ENCODE results near the gene WWC1. TPM values are rescaled to one million over a fixed set of nuclear protein-coding genes. Genes with fewer than 3 reads are reported as not detected.

Gene WWC1
- total and polyA plus RNA-seq, 10 of the 15 experiments (the other 5 are each of a cell fraction or from before 2014, with no cell fraction given): 0.50 to 7.8 (median 2.5) TPM

DNA sequence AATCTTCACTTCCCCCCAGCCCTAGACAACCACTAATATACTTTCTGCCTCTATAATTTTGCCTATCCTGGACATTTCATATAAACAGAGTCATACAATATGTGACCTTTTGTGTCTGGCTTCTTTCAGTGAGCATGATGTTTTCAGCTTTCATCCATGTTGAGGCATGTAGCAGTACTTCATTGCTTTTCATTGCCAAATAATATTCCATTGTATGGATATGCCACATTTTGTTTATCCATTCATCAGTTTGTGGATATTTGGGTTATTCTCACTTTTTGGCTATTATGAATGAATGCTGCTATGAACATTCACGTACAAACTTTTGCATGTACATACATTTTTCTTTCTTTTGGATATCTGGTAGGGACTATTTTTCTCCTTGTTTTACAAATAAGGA lies 49.0 kb downstream of the WWC1 start:
- Histone ChIP-seq H4K20me1 (ENCODE audit: control insufficient read depth, insufficient read depth) (no peaks in the 10 kb centered on the region), H3K4me2 (ENCODE audit: control insufficient read depth, insufficient read depth) (no peak overlapping the region), H3K4me1 (ENCODE audit: control insufficient read depth, insufficient read depth, low read length) (no peaks in the 10 kb centered on the region), H3K27me3 (replicated peaks in 1 of 2; ENCODE audit: control insufficient read depth in 2 of 2, insufficient read depth in 2 of 2, low read length in 1 of 2) (no peaks in the 10 kb centered on the region), H2AFZ (ENCODE audit: control insufficient read depth, low read depth, low read length) (no peak overlapping the region), H3K9me3 (replicated peaks; ENCODE audit: control insufficient read depth, insufficient read depth, low read length) (no peaks in the 10 kb centered on the region), H3K36me3 (ENCODE audit: control insufficient read depth in 2 of 2, insufficient read depth in 2 of 2, low read length in 1 of 2) (no peaks in the 10 kb centered on the region), H3K79me2 (ENCODE audit: control insufficient read depth, insufficient read depth, low read length) (no peaks in the 10 kb centered on the region), H3K4me3 (no peak overlapping the region), H3K9ac (ENCODE audit: control insufficient read depth, insufficient read depth, low read length) (no peak overlapping the region), H3K27ac (ENCODE audit: control insufficient read depth, insufficient read depth) (no peak overlapping the region)
- RAD21 ChIA-PET (ENCODE audit: unreplicated experiment): no interaction called here
- FAIRE-seq (no peak), ATAC-seq (no peak), DNase-seq (ENCODE audit: low read depth, low spot score) (no peak)
- 93% methylated on average over 1 of the region's 1 CpG for WGBS (ENCODE audit: insufficient coverage, insufficient replicate concordance, low lambda C conversion rate, missing lambda C conversion rate)
- POLR2A ChIA-PET: no interaction called here
- SMC1A ChIA-PET (ENCODE audit: uncharacterized antibody, unreplicated experiment): no interaction called here
- CTCF ChIA-PET: no interaction called here
- intact Hi-C loops (cut with micrococcal nuclease; ENCODE audit: unreplicated experiment) (no loop called here), in situ Hi-C loops (cut with MboI) (no loop called here)
- BruUV-seq (replicated peaks): no TSS peak
- TF ChIP-seq EP300 (IDR thresholded peaks at IDR 0.05; ENCODE audit: borderline replicate concordance in 1 of 2, control insufficient read depth in 1 of 2, low read depth in 2 of 2, low read length in 2 of 2) (no peak), FOXM1 (IDR thresholded peaks at IDR 0.05; ENCODE audit: low read depth, low read length) (no peak), NRF1 (conservative IDR thresholded peaks at IDR 0.05; ENCODE audit: low read depth, low read length) (no peak), JUND (IDR thresholded peaks at IDR 0.05; ENCODE audit: low read depth, low read length) (no peak), ZNF274 (IDR thresholded peaks at IDR 0.05; ENCODE audit: insufficient read depth, insufficient read length) (no peak), ZNF384 (IDR thresholded peaks at IDR 0.05; ENCODE audit: borderline replicate concordance, low read depth, low read length) (no peak), NFYB (IDR thresholded peaks at IDR 0.05; ENCODE audit: insufficient read depth, low read depth, low read length) (no peak), NFIC (IDR thresholded peaks at IDR 0.05; ENCODE audit: low read depth, low read length) (no peak)
- TF ChIP-seq, protein P1, sequence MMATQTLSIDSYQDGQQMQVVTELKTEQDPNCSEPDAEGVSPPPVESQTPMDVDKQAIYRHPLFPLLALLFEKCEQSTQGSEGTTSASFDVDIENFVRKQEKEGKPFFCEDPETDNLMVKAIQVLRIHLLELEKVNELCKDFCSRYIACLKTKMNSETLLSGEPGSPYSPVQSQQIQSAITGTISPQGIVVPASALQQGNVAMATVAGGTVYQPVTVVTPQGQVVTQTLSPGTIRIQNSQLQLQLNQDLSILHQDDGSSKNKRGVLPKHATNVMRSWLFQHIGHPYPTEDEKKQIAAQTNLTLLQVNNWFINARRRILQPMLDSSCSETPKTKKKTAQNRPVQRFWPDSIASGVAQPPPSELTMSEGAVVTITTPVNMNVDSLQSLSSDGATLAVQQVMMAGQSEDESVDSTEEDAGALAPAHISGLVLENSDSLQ (IDR thresholded peaks at IDR 0.05): no peak
- TF ChIP-seq, protein P2, sequence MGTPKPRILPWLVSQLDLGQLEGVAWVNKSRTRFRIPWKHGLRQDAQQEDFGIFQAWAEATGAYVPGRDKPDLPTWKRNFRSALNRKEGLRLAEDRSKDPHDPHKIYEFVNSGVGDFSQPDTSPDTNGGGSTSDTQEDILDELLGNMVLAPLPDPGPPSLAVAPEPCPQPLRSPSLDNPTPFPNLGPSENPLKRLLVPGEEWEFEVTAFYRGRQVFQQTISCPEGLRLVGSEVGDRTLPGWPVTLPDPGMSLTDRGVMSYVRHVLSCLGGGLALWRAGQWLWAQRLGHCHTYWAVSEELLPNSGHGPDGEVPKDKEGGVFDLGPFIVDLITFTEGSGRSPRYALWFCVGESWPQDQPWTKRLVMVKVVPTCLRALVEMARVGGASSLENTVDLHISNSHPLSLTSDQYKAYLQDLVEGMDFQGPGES (IDR thresholded peaks at IDR 0.05): no peak
- TF ChIP-seq, protein P3, sequence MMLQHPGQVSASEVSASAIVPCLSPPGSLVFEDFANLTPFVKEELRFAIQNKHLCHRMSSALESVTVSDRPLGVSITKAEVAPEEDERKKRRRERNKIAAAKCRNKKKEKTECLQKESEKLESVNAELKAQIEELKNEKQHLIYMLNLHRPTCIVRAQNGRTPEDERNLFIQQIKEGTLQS (IDR thresholded peaks at IDR 0.05; ENCODE audit: borderline replicate concordance, extremely low read depth, low read depth, low read length): no peak
- TF ChIP-seq, protein P4, sequence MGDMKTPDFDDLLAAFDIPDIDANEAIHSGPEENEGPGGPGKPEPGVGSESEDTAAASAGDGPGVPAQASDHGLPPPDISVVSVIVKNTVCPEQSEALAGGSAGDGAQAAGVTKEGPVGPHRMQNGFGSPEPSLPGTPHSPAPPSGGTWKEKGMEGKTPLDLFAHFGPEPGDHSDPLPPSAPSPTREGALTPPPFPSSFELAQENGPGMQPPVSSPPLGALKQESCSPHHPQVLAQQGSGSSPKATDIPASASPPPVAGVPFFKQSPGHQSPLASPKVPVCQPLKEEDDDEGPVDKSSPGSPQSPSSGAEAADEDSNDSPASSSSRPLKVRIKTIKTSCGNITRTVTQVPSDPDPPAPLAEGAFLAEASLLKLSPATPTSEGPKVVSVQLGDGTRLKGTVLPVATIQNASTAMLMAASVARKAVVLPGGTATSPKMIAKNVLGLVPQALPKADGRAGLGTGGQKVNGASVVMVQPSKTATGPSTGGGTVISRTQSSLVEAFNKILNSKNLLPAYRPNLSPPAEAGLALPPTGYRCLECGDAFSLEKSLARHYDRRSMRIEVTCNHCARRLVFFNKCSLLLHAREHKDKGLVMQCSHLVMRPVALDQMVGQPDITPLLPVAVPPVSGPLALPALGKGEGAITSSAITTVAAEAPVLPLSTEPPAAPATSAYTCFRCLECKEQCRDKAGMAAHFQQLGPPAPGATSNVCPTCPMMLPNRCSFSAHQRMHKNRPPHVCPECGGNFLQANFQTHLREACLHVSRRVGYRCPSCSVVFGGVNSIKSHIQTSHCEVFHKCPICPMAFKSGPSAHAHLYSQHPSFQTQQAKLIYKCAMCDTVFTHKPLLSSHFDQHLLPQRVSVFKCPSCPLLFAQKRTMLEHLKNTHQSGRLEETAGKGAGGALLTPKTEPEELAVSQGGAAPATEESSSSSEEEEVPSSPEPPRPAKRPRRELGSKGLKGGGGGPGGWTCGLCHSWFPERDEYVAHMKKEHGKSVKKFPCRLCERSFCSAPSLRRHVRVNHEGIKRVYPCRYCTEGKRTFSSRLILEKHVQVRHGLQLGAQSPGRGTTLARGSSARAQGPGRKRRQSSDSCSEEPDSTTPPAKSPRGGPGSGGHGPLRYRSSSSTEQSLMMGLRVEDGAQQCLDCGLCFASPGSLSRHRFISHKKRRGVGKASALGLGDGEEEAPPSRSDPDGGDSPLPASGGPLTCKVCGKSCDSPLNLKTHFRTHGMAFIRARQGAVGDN (IDR thresholded peaks at IDR 0.05): no peak
- TF ChIP-seq, protein P5, sequence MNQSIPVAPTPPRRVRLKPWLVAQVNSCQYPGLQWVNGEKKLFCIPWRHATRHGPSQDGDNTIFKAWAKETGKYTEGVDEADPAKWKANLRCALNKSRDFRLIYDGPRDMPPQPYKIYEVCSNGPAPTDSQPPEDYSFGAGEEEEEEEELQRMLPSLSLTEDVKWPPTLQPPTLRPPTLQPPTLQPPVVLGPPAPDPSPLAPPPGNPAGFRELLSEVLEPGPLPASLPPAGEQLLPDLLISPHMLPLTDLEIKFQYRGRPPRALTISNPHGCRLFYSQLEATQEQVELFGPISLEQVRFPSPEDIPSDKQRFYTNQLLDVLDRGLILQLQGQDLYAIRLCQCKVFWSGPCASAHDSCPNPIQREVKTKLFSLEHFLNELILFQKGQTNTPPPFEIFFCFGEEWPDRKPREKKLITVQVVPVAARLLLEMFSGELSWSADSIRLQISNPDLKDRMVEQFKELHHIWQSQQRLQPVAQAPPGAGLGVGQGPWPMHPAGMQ (IDR thresholded peaks at IDR 0.05; ENCODE audit: borderline replicate concordance): no peak
